CD4-positive, CD25-positive, alpha-beta regulatory T cell (primary cell): ENCODE data around the gene MCUR1. TPM values are rescaled to one million over a fixed set of nuclear protein-coding genes. Genes with fewer than 3 reads are reported as not detected.
"Not testable (repeated sequence)": the region's sequence is repeated elsewhere in the genome, so short reads cannot be mapped to it uniquely, and the experiment has no call there.

Source experiments
- ATAC-seq, 2 donors: fragments of 150-1000 bp; cut with Tn5 transposase; one replicate each; pipeline ENCODE4 v1.10.0; 2021; ENCODE audit warnings: low read depth in 2 of 2, moderate number of reproducible peaks in 2 of 2, moderate library complexity in 1 of 2
- DNase-seq, 3 donors: peaks; one replicate each; pipeline versions ENCODE4 v3.0.0 to v3.0.0-alpha.2; 2012 to 2022; ENCODE audit warnings: mixed read lengths in 1 of 3
- H3K27ac ChIP-seq: one replicate; pipeline ENCODE4 v1.7.0; 2013; ENCODE audit warnings: mild to moderate bottlenecking, low read length; ENCODE audit not compliant: insufficient read depth, poor library complexity, severe bottlenecking
- H3K27me3 ChIP-seq: one replicate; pipeline ENCODE4 v1.7.0; 2013; ENCODE audit warnings: low read length; ENCODE audit not compliant: control insufficient read depth, insufficient read depth
- H3K36me3 ChIP-seq: one replicate; pipeline ENCODE4 v1.7.0; 2013; ENCODE audit warnings: mild to moderate bottlenecking, low read length, moderate library complexity; ENCODE audit not compliant: control insufficient read depth, insufficient read depth
- H3K4me1 ChIP-seq: 2 replicates; pipeline ENCODE4 v1.7.0; 2013; ENCODE audit warnings: mild to moderate bottlenecking, low read length; ENCODE audit not compliant: insufficient read depth, control insufficient read depth, poor library complexity, severe bottlenecking
- H3K4me3 ChIP-seq: one replicate; pipeline ENCODE4 v1.7.0; 2013; ENCODE audit warnings: low read depth, mild to moderate bottlenecking, low read length, moderate library complexity
- H3K9me3 ChIP-seq, 2 experiments: 1 replicate in 1 of 2; 2 replicates in 1 of 2; pipeline ENCODE4 v1.7.0; 2013; ENCODE audit warnings: low read length in 2 of 2, mild to moderate bottlenecking in 1 of 2, moderate library complexity in 1 of 2; ENCODE audit not compliant: control insufficient read depth in 2 of 2
- H3K27ac Mint-ChIP-seq, 3 donors: one replicate each; pipeline ENCODE4 v1.8.0; 2020 to 2022; ENCODE audit warnings: mild to moderate bottlenecking in 3 of 3, mixed read lengths in 3 of 3, moderate library complexity in 2 of 3
- H3K27me3 Mint-ChIP-seq: one replicate; pipeline ENCODE4 v1.8.0; 2022; ENCODE audit warnings: mild to moderate bottlenecking, mixed read lengths
- H3K36me3 Mint-ChIP-seq: one replicate; pipeline ENCODE4 v1.8.0; 2020; ENCODE audit warnings: mixed read lengths
- H3K4me1 Mint-ChIP-seq, 4 donors: one replicate each; pipeline ENCODE4 v1.8.0; 2020 to 2022; ENCODE audit warnings: mixed read lengths in 4 of 4, mild to moderate bottlenecking in 1 of 4
- H3K4me3 Mint-ChIP-seq, 4 donors: one replicate each; pipeline ENCODE4 v1.8.0; 2020 to 2022; ENCODE audit warnings: mild to moderate bottlenecking in 4 of 4, mixed read lengths in 4 of 4, moderate library complexity in 3 of 4
- H3K9me3 Mint-ChIP-seq, 7 donors: one replicate each; pipeline ENCODE4 v1.8.0; 2020 to 2022; ENCODE audit warnings: mixed read lengths in 7 of 7, mild to moderate bottlenecking in 3 of 7, moderate library complexity in 2 of 7
- polyA plus RNA-seq, 4 donors: library from polyadenylated mRNA; unstranded; fragments of 300-500 nt; fragmentation: Illumina TruSeq; gene quantifications; one replicate each; pipeline ENCODE4 v1.2.3, GENCODE V29; 2021
- total RNA-seq: library from RNA; stranded (reverse); gene quantifications from one replicate; pipeline ENCODE4 v1.2.3, GENCODE V29; 2022

The MCUR1 gene
- total and polyA plus RNA-seq, 5 donors from 2014 or later, result 4.7 to 9.8 (median 8.4) TPM

GRCh38 chr6:13775466-13775865, 38.9 kb downstream of the MCUR1 start:
- not testable (repeated sequence) for H3K4me1 Mint-ChIP-seq, ATAC-seq, H3K27ac Mint-ChIP-seq, H3K27me3 Mint-ChIP-seq, H3K9me3 ChIP-seq, H3K27me3 ChIP-seq, H3K9me3 Mint-ChIP-seq, H3K4me3 ChIP-seq, H3K4me3 Mint-ChIP-seq, H3K4me1 ChIP-seq, H3K27ac ChIP-seq, H3K36me3 Mint-ChIP-seq, DNase-seq, H3K36me3 ChIP-seq

GRCh38 chr6:13772358-13773030, 41.9 kb downstream of the MCUR1 start:
- not testable (repeated sequence) for DNase-seq, H3K4me1 ChIP-seq, H3K4me1 Mint-ChIP-seq, H3K4me3 ChIP-seq, H3K27ac Mint-ChIP-seq, H3K27me3 Mint-ChIP-seq, H3K4me3 Mint-ChIP-seq, H3K36me3 ChIP-seq, H3K27ac ChIP-seq, ATAC-seq, H3K27me3 ChIP-seq, H3K9me3 ChIP-seq, H3K9me3 Mint-ChIP-seq, H3K36me3 Mint-ChIP-seq

GRCh38 chr6:13769655-13770053, 44.7 kb downstream of the MCUR1 start:
- Histone ChIP-seq H3K27me3 (no peaks in the 10 kb centered on the region), H3K36me3 (no peaks in the 10 kb centered on the region), H3K27ac (no peak overlapping the region), H3K4me3 (no peak overlapping the region), H3K9me3 (no peaks in the 10 kb centered on the region), H3K4me1 (peaks cover 6% of the 10 kb centered on the region)
- H3K4me1 Mint-ChIP-seq, result peaks cover 0 to 18% (median 12%) of the 10 kb centered on the region in 4 donors
- no peak overlapping the region for H3K27ac Mint-ChIP-seq
- H3K9me3 Mint-ChIP-seq, result no peaks in the 10 kb centered on the region
- ATAC-seq (no peak), DNase-seq (no peak)
- H3K27me3 Mint-ChIP-seq, result no peaks in the 10 kb centered on the region
- H3K36me3 Mint-ChIP-seq, result no peaks in the 10 kb centered on the region
- no peak overlapping the region for H3K4me3 Mint-ChIP-seq

GRCh38 chr6:13769034-13769654, 45.2 kb downstream of the MCUR1 start:
- H3K9me3 ChIP-seq, result no peaks in the 10 kb centered on the region
- Mint-ChIP-seq H3K9me3 (no peaks in the 10 kb centered on the region), H3K4me1 (peaks cover 0 to 18% (median 12%) of the 10 kb centered on the region in 4 donors), H3K27me3 (no peaks in the 10 kb centered on the region), H3K27ac (no peak overlapping the region), H3K36me3 (no peaks in the 10 kb centered on the region), H3K4me3 (no peak overlapping the region)
- ATAC-seq, result no peak
- peaks cover 6% of the 10 kb centered on the region for H3K4me1 ChIP-seq
- no peaks in the 10 kb centered on the region for H3K27me3 ChIP-seq
- no peaks in the 10 kb centered on the region for H3K36me3 ChIP-seq
- no peak overlapping the region for H3K4me3 ChIP-seq
- DNase-seq, result no peak
- no peak overlapping the region for H3K27ac ChIP-seq

GRCh38 chr6:13767121-13767808, 47.1 kb downstream of the MCUR1 start:
- Histone ChIP-seq H3K27ac (no peak overlapping the region), H3K27me3 (no peaks in the 10 kb centered on the region), H3K9me3 (no peaks in the 10 kb centered on the region), H3K4me1 (peaks cover 23% of the 10 kb centered on the region), H3K4me3 (peak overlapping the region; percentile 66), H3K36me3 (no peaks in the 10 kb centered on the region)
- Mint-ChIP-seq H3K9me3 (no peaks in the 10 kb centered on the region), H3K4me1 (peaks cover 14 to 35% (median 27%) of the 10 kb centered on the region in 4 donors), H3K27me3 (no peaks in the 10 kb centered on the region), H3K27ac (peak overlapping the region in 2 of 3 donors; percentile 38 to 65), H3K4me3 (peak overlapping the region in 3 of 4 donors; percentile 58 to 77 (median 66)), H3K36me3 (no peaks in the 10 kb centered on the region)
- DNase-seq (peak; percentile 9 to 39 (median 32)), ATAC-seq (peak; percentile 64 to 65)

GRCh38 chr6:13766201-13766634, 48.1 kb downstream of the MCUR1 start:
- ATAC-seq (no peak), DNase-seq (peak in 1 of 3 donors; percentile 39)
- H3K4me3 ChIP-seq, result no peak overlapping the region
- H3K9me3 Mint-ChIP-seq, result no peaks in the 10 kb centered on the region
- H3K36me3 ChIP-seq, result no peaks in the 10 kb centered on the region
- no peaks in the 10 kb centered on the region for H3K36me3 Mint-ChIP-seq
- no peaks in the 10 kb centered on the region for H3K27me3 Mint-ChIP-seq
- no peaks in the 10 kb centered on the region for H3K27me3 ChIP-seq
- peaks cover 15 to 38% (median 29%) of the 10 kb centered on the region in 4 donors for H3K4me1 Mint-ChIP-seq
- no peaks in the 10 kb centered on the region for H3K9me3 ChIP-seq
- no peak overlapping the region for H3K27ac ChIP-seq
- H3K4me3 Mint-ChIP-seq, result peak overlapping the region in 1 of 4 donors; percentile 53
- H3K27ac Mint-ChIP-seq, result no peak overlapping the region
- H3K4me1 ChIP-seq, result peaks cover 25% of the 10 kb centered on the region

GRCh38 chr6:13765570-13765969, 48.8 kb downstream of the MCUR1 start:
- H3K9me3 Mint-ChIP-seq, result no peaks in the 10 kb centered on the region
- ATAC-seq (no peak), DNase-seq (no peak)
- H3K36me3 ChIP-seq, result no peaks in the 10 kb centered on the region
- no peak overlapping the region for H3K27ac ChIP-seq
- H3K27me3 ChIP-seq, result no peaks in the 10 kb centered on the region
- H3K4me3 ChIP-seq, result no peak overlapping the region
- H3K27me3 Mint-ChIP-seq, result no peaks in the 10 kb centered on the region
- no peak overlapping the region for H3K27ac Mint-ChIP-seq
- H3K4me1 ChIP-seq, result peaks cover 25% of the 10 kb centered on the region
- H3K9me3 ChIP-seq, result no peaks in the 10 kb centered on the region
- H3K36me3 Mint-ChIP-seq, result no peaks in the 10 kb centered on the region
- H3K4me3 Mint-ChIP-seq, result no peak overlapping the region
- H3K4me1 Mint-ChIP-seq, result peaks cover 15 to 38% (median 29%) of the 10 kb centered on the region in 4 donors
